Keratinocyte (primary cell): ENCODE results near the gene NALCN.

Experiments
- EZH2 ChIP-seq: IDR thresholded peaks from one replicate; pipeline ENCODE4 v1.6.1; 2012; ENCODE audit warnings: inconsistent platforms, mild to moderate bottlenecking, low read length, moderate library complexity
- TF ChIP-seq, protein P1 (sequence below), 3 experiments: IDR thresholded peaks in 1 of 3; conservative IDR thresholded peaks in 1 of 3; optimal IDR thresholded peaks in 1 of 3; 2 replicates in 2 of 3; 3 replicates in 1 of 3; pipeline versions ENCODE3 to v1.5.1; 2011; ENCODE audit warnings: low read length in 3 of 3, mild to moderate bottlenecking in 3 of 3, moderate library complexity in 2 of 3, control low read depth in 1 of 3, inconsistent platforms in 1 of 3; ENCODE audit not compliant: insufficient read depth in 2 of 3; ENCODE audit errors: extremely low read depth in 1 of 3

DNA sequence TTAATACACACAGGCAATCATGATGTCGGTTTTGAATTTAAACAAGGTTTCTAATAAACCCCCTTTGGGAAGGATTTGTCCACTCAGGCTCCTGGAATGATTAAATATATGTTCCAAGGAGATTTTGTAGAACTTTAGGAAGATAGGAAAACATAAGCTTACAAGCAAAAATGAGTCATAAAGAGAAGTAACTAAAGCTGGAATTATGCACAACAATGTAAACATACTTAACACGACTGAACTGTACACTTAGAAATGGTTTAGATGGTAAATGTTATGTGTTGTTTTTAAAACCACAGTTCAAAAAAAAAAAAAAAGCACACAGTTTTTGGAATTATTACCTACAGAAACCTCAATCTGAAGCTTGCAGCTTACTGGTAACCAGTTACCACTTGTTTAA, 304.4 kb downstream of the NALCN start:
- TF ChIP-seq, protein P1, sequence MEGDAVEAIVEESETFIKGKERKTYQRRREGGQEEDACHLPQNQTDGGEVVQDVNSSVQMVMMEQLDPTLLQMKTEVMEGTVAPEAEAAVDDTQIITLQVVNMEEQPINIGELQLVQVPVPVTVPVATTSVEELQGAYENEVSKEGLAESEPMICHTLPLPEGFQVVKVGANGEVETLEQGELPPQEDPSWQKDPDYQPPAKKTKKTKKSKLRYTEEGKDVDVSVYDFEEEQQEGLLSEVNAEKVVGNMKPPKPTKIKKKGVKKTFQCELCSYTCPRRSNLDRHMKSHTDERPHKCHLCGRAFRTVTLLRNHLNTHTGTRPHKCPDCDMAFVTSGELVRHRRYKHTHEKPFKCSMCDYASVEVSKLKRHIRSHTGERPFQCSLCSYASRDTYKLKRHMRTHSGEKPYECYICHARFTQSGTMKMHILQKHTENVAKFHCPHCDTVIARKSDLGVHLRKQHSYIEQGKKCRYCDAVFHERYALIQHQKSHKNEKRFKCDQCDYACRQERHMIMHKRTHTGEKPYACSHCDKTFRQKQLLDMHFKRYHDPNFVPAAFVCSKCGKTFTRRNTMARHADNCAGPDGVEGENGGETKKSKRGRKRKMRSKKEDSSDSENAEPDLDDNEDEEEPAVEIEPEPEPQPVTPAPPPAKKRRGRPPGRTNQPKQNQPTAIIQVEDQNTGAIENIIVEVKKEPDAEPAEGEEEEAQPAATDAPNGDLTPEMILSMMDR (optimal IDR thresholded peaks at IDR 0.05 in 1 of 3, IDR thresholded peaks at IDR 0.05 in 1 of 3, conservative IDR thresholded peaks at IDR 0.05 in 1 of 3; ENCODE audit: extremely low read depth in 1 of 3, insufficient read depth in 2 of 3, low read length in 3 of 3): no peak
- TF ChIP-seq EZH2: no peak
